Uterus (tissue), 4 donors: ENCODE data around the gene MAPRE2. TPM values are rescaled to one million over a fixed set of nuclear protein-coding genes. Genes with fewer than 3 reads are reported as not detected.

Source experiments
- DNase-seq, 2 donors: peaks; one replicate each; pipeline ENCODE4 v3.0.0-alpha.2; 2019 to 2020
- H3K27ac ChIP-seq, 2 donors: fragments of 200-600 bp; sonication (generic); 1 replicate in 1 of 2; 2 replicates in 1 of 2; pipeline ENCODE4 v1.5.1; 2016 to 2018
- H3K27me3 ChIP-seq, 2 donors: fragments of 200-600 bp; sonication (generic); one replicate each; pipeline ENCODE4 v1.5.1; 2018 to 2019; ENCODE audit warnings: control low read depth in 1 of 2
- H3K36me3 ChIP-seq, 2 donors: fragments of 200-600 bp; sonication (generic); one replicate each; pipeline ENCODE4 v1.5.1; 2019; ENCODE audit warnings: control low read depth in 1 of 2
- H3K4me1 ChIP-seq, 2 donors: fragments of 200-600 bp; sonication (generic); one replicate each; pipeline ENCODE4 v1.5.1; 2018 to 2019; ENCODE audit warnings: control low read depth in 1 of 2
- H3K4me3 ChIP-seq, 2 donors: fragments of 200-600 bp; sonication (generic); 1 replicate in 1 of 2; 2 replicates in 1 of 2; pipeline ENCODE4 v1.5.1; 2018 to 2019; ENCODE audit warnings: mild to moderate bottlenecking in 1 of 2
- H3K9me3 ChIP-seq, 2 donors: fragments of 200-600 bp; sonication (generic); one replicate each; pipeline ENCODE4 v1.5.1; 2019; ENCODE audit warnings: control low read depth in 1 of 2
- CTCF ChIP-seq, 4 experiments: fragments of 200-600 bp in 2 of 4; fragments of 450-650 bp in 2 of 4; sonication (generic) in 2 of 4; IDR thresholded peaks; one replicate each; pipeline ENCODE4 v1.5.1; 2016 to 2019; ENCODE audit warnings: antibody characterized with exemption in 4 of 4, mild to moderate bottlenecking in 2 of 4, moderate library complexity in 1 of 4
- POLR2A ChIP-seq, 2 donors: fragments of 450-650 bp; IDR thresholded peaks; one replicate each; pipeline ENCODE4 v1.6.1; 2016; ENCODE audit warnings: antibody characterized with exemption in 2 of 2, mild to moderate bottlenecking in 1 of 2, moderate library complexity in 1 of 2
- intact Hi-C: fragments of 100-400 bp; cut with DNase I; formaldehyde crosslinking; loops from one replicate; pipeline ENCODE4 v1.15.1; 2023; ENCODE audit warnings: low total_unique reads
- total RNA-seq, 4 donors: library from RNA; depleted of rRNA in 3 of 4; stranded (reverse); fragments of >200 nt in 3 of 4; gene quantifications; one replicate each; pipeline versions ENCODE4 v1.1.0 to v1.2.4, GENCODE V29; 2014 to 2023
- donor health status: DM: yes; HTN: yes; CAD: no.

The MAPRE2 gene
- total RNA-seq, 4 donors from 2014 or later: 7.4 to 29.8 (median 21.7) TPM

GRCh38 chr18:35041815-35042387 is 688 bp downstream of the MAPRE2 start:
- intact Hi-C loops: no loop called here
- no peak for DNase-seq
- no peak for TF ChIP-seq CTCF (IDR thresholded peaks at IDR 0.05)
- TF ChIP-seq POLR2A (IDR thresholded peaks at IDR 0.05): no peak
- no peaks in the 10 kb centered on the region for H3K36me3 ChIP-seq
- H3K4me1 ChIP-seq: no peaks in the 10 kb centered on the region
- no peaks in the 10 kb centered on the region for H3K9me3 ChIP-seq
- H3K27ac ChIP-seq: peak overlapping the region; percentile 86 to 87
- H3K4me3 ChIP-seq: peak overlapping the region; percentile 63 to 75
- no peaks in the 10 kb centered on the region for H3K27me3 ChIP-seq

GRCh38 chr18:35042389-35043071 is 1.3 kb downstream of the MAPRE2 start:
- no peak for TF ChIP-seq POLR2A (IDR thresholded peaks at IDR 0.05)
- no peak for TF ChIP-seq CTCF (IDR thresholded peaks at IDR 0.05)
- Histone ChIP-seq H3K27ac (peak overlapping the region; percentile 86 to 87), H3K9me3 (no peaks in the 10 kb centered on the region), H3K27me3 (no peaks in the 10 kb centered on the region), H3K36me3 (no peaks in the 10 kb centered on the region), H3K4me3 (peak overlapping the region; percentile 63 to 75), H3K4me1 (no peaks in the 10 kb centered on the region)
- no peak for DNase-seq
- intact Hi-C loops: no loop called here

- no peak overlapping the region for H3K4me3 ChIP-seq
- H3K27ac ChIP-seq: peak overlapping the region in 1 of 2 donors; percentile 87
- no peaks in the 10 kb centered on the region for H3K9me3 ChIP-seq
- TF ChIP-seq POLR2A (IDR thresholded peaks at IDR 0.05) (no peak), CTCF (IDR thresholded peaks at IDR 0.05) (no peak)
- no peak for DNase-seq
- H3K27me3 ChIP-seq: no peaks in the 10 kb centered on the region
- H3K4me1 ChIP-seq: no peaks in the 10 kb centered on the region
- intact Hi-C loops: no loop called here
- H3K36me3 ChIP-seq: no peaks in the 10 kb centered on the region
Measured at GRCh38 chr18:35043207-35043606, 2.0 kb downstream of the MAPRE2 start.

- intact Hi-C loops: no loop called here
- no peaks in the 10 kb centered on the region for H3K4me1 ChIP-seq
Measured at GRCh38 chr18:35045121-35045520, 3.9 kb downstream of the MAPRE2 start.

More at GRCh38 chr18:35045121-35045520, 3.9 kb downstream of the MAPRE2 start:
- Histone ChIP-seq H3K9me3 (no peaks in the 10 kb centered on the region), H3K27me3 (no peaks in the 10 kb centered on the region), H3K4me3 (no peak overlapping the region), H3K27ac (no peak overlapping the region), H3K36me3 (no peaks in the 10 kb centered on the region)
- TF ChIP-seq POLR2A (IDR thresholded peaks at IDR 0.05) (no peak), CTCF (IDR thresholded peaks at IDR 0.05) (no peak)
- DNase-seq: no peak
